ENCODE data around the gene GOLT1A.

Gene GOLT1A

DNA sequence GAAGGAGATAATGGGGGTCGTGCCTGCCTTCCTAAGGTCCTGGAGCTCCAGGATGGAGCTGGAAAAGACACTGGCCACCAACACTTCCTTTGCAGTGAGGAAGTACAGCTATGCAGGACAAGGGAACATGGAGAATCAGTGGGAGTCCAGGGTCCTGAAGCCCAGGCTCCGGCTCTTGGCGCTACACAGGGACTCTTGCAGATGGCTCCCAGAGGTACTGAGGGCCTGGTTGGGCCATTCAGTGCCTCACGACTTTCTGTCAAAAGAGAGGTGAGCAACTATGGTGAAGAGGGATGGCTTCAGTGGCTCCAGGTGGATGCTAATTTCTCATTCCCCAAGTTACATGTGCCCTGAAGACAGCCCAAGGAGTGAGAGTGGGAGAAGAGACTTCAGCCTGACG is 60.1 kb downstream of the GOLT1A start:
- no peak for DNase-seq

DNA sequence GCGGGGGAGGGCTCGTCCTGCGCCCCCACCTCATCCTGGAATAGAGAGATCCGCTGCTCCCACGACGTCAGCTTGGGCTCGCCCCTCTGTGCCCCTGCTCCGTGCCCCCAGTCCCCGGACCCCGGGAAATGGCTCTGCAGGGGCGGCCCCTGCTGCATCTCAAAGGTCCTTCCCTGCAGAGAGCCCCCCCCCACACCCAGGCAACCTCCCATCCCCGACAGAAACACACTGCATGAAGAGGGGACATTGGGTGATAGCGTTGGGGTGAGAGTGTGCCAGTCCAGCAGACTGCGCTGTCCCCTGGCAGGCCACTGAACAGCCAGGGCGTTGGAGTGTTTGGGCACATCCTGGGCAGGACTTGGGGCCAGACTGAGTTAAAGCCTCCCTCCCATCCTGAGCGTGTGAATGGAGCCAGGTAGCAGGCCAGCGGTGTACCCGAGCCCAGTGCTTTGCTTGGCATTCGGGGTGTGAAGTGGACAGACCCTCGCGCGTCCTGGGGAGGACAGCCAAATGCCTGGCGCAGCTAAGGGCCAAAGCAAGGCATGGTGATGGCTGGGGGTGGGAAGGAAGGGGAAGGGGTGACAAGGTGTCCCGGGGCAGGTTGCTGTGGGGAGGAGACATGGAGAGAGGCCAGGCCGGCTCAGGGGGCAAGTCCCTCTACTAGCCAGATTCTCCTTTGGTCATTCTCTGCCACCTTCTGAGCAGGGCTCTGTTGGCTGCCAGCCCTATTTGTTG is 61.3 kb downstream of the GOLT1A start:
- no peak for DNase-seq

DNA sequence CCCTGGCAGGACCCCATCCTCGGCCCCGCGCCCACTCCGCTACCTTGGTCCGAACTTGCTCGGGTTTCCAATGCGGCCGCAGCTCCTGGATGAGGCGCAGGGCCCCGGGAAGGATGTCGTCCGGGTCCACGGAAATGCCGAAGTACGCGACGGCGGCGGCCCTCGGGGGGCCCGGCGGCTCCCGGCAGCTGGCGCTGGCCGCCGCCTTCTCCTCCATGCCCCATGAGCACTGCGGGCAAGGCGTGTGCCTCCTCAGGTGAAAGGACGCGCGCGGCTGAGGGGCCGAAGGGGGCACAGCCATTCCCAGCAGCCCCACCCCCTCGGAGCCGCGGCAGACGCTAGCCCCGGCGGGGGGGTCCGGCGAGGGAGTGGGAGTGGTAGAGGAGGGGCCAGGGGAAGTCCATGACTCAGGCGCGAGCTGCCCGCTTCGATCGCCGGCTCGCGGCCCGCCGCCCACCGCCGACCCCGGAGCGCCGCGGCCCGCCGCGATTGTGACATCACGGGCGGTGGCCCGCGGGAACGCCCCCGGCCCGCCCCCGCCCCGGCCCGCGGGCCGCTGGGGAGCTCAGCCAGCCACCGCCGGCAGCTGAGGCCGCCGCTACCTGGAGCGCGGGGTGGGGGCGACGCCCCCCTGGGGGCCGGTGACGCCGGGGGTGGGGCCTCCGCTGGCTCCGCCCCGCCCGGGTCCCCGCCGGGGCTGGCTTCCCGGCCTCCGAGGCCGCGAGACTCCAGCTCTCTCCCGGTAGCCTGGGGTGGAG is 62.1 kb downstream of the GOLT1A start, which contains the start of gene ETNK2:
Gene ETNK2 (minus strand): TSS at position 493 of the 758 bp plus-strand sequence. CDS start 192 bp downstream, at position 301.
- DNase-seq: no peak

DNA sequence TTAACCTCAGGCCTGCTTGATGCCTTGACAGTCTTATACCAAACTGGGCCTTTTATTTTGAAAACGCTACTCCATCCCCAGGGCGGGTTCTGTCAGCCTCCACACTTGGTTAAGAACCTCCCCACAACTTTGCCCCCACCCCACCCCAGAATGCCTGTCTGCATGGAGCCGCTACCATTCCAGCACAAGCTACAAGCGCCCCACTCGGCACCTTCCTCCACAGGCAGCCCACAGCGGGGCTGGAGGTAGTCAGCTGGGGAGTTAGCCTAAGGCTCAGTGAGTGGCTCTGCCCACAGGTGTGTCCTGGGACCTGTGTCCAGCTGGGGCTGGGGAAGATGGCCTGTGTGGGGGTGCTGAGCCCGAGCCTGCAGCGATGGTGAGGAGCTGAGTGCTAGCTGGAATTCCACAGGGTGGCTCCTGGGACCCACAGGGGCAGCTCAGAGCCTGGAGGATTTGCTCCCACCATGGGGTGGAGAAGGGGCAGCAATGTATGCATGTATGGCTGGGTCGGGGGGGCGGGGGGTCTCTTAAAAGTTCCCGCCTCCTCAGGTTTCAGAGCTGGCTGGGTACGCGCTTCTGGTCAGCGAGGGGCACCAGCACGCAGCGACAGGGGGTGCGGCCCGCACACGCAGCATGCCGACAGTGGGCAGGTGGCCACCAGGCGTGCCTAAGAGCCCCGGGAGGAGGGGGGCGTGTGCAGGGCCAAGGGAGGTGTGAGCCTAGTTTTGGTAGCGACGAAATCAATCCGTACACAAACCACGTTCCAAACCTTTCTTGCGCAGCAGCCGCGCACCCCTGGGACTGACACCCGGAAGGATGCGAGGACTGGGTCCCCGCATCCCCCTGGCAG is 62.9 kb downstream of the GOLT1A start:
- no peak for DNase-seq

DNA sequence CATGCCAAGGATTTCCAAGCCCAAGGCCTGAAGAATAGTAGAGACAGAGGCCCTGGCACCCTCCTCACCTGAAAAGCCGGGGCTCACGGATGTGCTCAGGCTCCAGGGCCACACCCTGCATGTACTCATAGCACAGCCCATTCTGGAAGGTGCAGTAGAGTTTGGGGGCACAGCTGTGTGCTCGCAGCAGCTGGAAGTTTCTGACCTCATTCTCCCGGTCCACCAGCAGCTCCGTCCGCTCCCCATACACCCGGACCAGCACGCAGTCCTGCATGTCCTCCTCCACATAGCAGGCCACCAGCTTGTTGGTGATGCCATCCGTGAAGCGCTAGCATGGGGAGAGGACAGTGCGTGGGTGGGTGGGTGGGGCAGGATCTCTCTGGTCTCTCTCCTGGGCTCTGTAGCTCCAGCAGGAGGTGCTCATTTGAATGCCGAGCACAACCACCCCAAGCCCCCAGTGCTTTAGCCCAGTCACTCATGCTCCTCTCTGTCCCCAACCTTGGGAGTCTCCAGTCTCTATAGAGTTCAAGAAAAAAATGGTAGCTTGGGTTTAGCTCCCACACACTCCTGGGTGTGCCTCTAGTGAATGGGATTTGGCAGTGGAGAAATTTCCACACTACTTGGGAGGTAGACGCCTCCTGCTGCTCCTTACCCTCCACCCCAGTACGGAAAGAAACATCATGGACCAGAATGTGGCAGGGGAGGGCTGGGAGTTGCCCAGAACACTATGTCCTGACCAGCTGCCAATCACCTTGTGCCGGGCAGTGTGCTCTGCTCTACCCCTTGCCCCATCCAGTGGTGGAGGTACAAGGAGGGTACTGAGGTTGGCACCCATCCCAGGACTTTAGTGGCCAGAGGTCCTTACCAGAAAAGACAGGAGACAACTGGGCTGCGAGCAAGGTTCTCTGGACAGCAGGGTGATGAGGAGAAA is 63.9 kb downstream of the GOLT1A start:
- no peak for DNase-seq

DNA sequence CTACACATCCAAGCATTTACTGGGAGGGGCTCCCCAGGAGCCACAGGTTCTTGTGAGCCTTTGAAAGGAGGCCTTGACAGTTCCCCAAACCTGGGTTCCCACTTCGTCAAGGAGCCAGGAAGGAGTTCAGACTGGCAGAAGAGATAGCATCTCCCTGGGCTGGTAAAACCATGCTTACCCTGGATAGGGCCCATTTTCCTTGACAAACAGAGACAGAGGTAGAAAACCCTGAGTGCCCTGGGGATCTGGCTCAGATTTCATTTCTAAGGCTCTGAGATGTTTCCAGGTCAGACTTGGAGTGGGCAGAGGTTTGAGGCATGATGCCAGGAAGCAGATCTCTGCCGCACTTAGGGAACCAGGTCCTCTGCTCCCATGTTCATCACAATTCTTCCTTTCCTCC is 64.7 kb downstream of the GOLT1A start:
- DNase-seq: no peak
